ENCODE data around the gene RBMXL3.

The RBMXL3 gene

DNA sequence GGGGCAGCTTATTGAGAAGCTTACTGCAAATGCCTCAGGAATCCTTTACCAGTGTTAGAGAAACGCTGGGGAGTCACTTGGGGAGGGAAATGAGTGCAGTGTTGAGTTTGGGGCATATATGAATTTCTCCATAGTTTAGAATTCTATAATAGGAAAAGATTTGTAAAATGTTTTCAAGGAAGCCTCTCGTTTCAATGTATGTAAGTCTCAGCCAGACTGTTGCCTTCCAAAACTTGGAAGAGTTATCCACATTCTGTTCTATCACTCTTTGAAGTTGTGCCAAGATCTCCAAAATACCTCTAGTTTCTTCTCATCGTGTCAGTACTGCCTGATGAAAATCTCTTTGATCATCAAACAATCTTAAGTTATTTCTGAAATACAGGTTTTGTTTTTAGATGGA is 45.3 kb downstream of the RBMXL3 start:
- no peak for FAIRE-seq

GRCh38 chrX:115236560-115236959 is 47.4 kb downstream of the RBMXL3 start:
- no peak for FAIRE-seq

- no peak for FAIRE-seq
Measured at GRCh38 chrX:115237056-115237455, 47.8 kb downstream of the RBMXL3 start.
